ENCODE measurements around the gene VMO1.

GRCh38 chr17:4780325-4780955 is 5.7 kb downstream of the VMO1 start:
- TF ChIP-seq EZH2 (IDR thresholded peaks at IDR 0.05; ENCODE audit: insufficient read depth, poor library complexity, severe bottlenecking) = no peak
- TF ChIP-seq EZH2phosphoT487 (IDR thresholded peaks at IDR 0.05; ENCODE audit: insufficient read depth, low read depth) = no peak
